ENCODE measurements around the gene NIT2. TPM values are rescaled to one million over a fixed set of nuclear protein-coding genes. Genes with fewer than 3 reads are reported as not detected.

The NIT2 gene
- total and polyA plus RNA-seq, 2 of the 4 experiments (the other 2 are of a cell fraction), result 12.4 to 27.1 TPM

DNA sequence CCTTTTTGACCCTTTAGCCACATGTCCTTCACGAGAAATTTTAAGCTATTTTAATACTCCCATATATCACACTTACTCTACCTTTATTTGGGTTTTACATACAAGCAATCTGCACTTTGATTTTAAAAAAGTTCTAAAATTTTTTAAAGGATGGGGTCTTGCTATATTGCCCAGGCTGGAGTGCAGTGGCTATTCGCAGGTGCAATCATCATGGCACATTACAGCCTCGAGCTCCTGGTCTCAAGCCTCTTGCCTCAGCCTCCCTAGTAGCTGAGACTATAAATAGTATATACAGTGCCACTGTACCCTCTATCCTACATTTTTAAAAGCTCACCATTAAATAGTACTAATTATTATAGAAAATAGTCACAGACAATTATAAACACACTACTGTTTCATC lies 29.9 kb downstream of the NIT2 start:
- Histone ChIP-seq H3K18ac (ENCODE audit: low read depth, low read length) (no peak overlapping the region), H3K4me2 (ENCODE audit: low read depth, low read length) (no peak overlapping the region), H3K4me1 (ENCODE audit: control insufficient read depth, insufficient read depth, low read length) (no peaks in the 10 kb centered on the region), H3K56ac (ENCODE audit: extremely low read depth, insufficient read depth, low read length) (no peak overlapping the region), H3K9me3 (ENCODE audit: control insufficient read depth, insufficient read depth, low read length) (peaks cover 4% of the 10 kb centered on the region), H2AFZ (replicated peaks; ENCODE audit: low read length, poor library complexity) (no peak overlapping the region), H3K23ac (ENCODE audit: low read depth, low read length) (no peak overlapping the region), H4K91ac (ENCODE audit: insufficient read depth, low read depth, low read length) (no peak overlapping the region), H2BK5ac (ENCODE audit: low read depth, low read length, poor library complexity, severe bottlenecking) (no peak overlapping the region), H3K4ac (ENCODE audit: low read depth, low read length) (no peak overlapping the region), H2AK9ac (replicated peaks; ENCODE audit: low read depth, low read length, poor library complexity) (no peak overlapping the region), H2BK120ac (ENCODE audit: low read depth, low read length) (no peak overlapping the region), H4K5ac (ENCODE audit: low read depth, low read length) (no peak overlapping the region), H4K8ac (ENCODE audit: low read depth in 2 of 2, low read length in 2 of 2) (no peak overlapping the region), H2BK15ac (ENCODE audit: low read depth, low read length) (no peak overlapping the region), H3K27me3 (ENCODE audit: control insufficient read depth, insufficient read depth, low read length) (no peaks in the 10 kb centered on the region), H2BK20ac (ENCODE audit: low read depth, low read length) (no peak overlapping the region), H2AK5ac (ENCODE audit: low read depth, low read length) (no peak overlapping the region), H4K20me1 (ENCODE audit: insufficient read depth, low read length) (no peaks in the 10 kb centered on the region), H3K14ac (replicated peaks; ENCODE audit: low read depth, low read length) (no peak overlapping the region), H3K4me3 (ENCODE audit: insufficient read depth, low read depth, low read length) (no peak overlapping the region), H3K36me3 (ENCODE audit: control insufficient read depth, insufficient read depth, low read length) (peaks cover 38% of the 10 kb centered on the region), H3K79me1 (ENCODE audit: low read depth in 1 of 2, low read length in 2 of 2) (peaks cover 0 to 4% of the 10 kb centered on the region in 2 experiments; a peak in 2 of 4 replicates), H3K27ac (ENCODE audit: insufficient read depth, low read length) (no peak overlapping the region), H3K9me1 (ENCODE audit: insufficient read depth, low read length) (peaks cover 5% of the 10 kb centered on the region; the same call in 1 of the 2 replicates), H3K9ac (ENCODE audit: low read depth, low read length) (no peak overlapping the region)
- dilution Hi-C loops (cut with HindIII; ENCODE audit: low sequenced_read_pairs, unreplicated experiment) (no loop called here), intact Hi-C loops (cut with micrococcal nuclease) (no loop called here), in situ Hi-C loops (cut with MboI; ENCODE audit: low sequenced_read_pairs) (no loop called here)
- no TSS peak for BruUV-seq (replicated peaks)
- no CpG with 5 or more reads among the region's 3 CpGs for WGBS, 2 experiments (ENCODE audit: extremely low coverage in 2 of 2, insufficient read length in 1 of 2)
- ChIA-PET POLR2A (ENCODE audit: unreplicated experiment) (no interaction called here), CTCF (no interaction called here)
- TF ChIP-seq FOS (IDR thresholded peaks at IDR 0.05; ENCODE audit: low read depth, low read length), result no peak
- TF ChIP-seq MAZ (IDR thresholded peaks at IDR 0.05; ENCODE audit: borderline replicate concordance, low read depth, low read length), result no peak
- TF ChIP-seq, protein P1, sequence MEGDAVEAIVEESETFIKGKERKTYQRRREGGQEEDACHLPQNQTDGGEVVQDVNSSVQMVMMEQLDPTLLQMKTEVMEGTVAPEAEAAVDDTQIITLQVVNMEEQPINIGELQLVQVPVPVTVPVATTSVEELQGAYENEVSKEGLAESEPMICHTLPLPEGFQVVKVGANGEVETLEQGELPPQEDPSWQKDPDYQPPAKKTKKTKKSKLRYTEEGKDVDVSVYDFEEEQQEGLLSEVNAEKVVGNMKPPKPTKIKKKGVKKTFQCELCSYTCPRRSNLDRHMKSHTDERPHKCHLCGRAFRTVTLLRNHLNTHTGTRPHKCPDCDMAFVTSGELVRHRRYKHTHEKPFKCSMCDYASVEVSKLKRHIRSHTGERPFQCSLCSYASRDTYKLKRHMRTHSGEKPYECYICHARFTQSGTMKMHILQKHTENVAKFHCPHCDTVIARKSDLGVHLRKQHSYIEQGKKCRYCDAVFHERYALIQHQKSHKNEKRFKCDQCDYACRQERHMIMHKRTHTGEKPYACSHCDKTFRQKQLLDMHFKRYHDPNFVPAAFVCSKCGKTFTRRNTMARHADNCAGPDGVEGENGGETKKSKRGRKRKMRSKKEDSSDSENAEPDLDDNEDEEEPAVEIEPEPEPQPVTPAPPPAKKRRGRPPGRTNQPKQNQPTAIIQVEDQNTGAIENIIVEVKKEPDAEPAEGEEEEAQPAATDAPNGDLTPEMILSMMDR (conservative IDR thresholded peaks at IDR 0.05; ENCODE audit: low read depth, low read length), result no peak
- TF ChIP-seq CEBPB (IDR thresholded peaks at IDR 0.05; ENCODE audit: low read depth, low read length), result no peak
- no peak for TF ChIP-seq USF2 (IDR thresholded peaks at IDR 0.05; ENCODE audit: low read depth, low read length)
- TF ChIP-seq SMC3 (IDR thresholded peaks at IDR 0.05; ENCODE audit: low read depth, low read length), result no peak
- TF ChIP-seq RAD21 (IDR thresholded peaks at IDR 0.05; ENCODE audit: low read length), result no peak
- TF ChIP-seq, protein P2, sequence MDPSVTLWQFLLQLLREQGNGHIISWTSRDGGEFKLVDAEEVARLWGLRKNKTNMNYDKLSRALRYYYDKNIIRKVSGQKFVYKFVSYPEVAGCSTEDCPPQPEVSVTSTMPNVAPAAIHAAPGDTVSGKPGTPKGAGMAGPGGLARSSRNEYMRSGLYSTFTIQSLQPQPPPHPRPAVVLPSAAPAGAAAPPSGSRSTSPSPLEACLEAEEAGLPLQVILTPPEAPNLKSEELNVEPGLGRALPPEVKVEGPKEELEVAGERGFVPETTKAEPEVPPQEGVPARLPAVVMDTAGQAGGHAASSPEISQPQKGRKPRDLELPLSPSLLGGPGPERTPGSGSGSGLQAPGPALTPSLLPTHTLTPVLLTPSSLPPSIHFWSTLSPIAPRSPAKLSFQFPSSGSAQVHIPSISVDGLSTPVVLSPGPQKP (IDR thresholded peaks at IDR 0.05; ENCODE audit: borderline replicate concordance, low read depth, low read length), result no peak
- TF ChIP-seq BHLHE40 (IDR thresholded peaks at IDR 0.05; ENCODE audit: low read depth, low read length), result no peak
- DNase-seq (no peak), ATAC-seq (ENCODE audit: low read depth) (no peak)
